Stromal cell of bone marrow (primary cell): Measurements from ENCODE around the gene CRYL1.

Experiments used
- DNase-seq: peaks from one replicate; pipeline ENCODE4 v3.0.0-alpha.2; 2012; ENCODE audit warnings: low read depth

Gene CRYL1, protein sequence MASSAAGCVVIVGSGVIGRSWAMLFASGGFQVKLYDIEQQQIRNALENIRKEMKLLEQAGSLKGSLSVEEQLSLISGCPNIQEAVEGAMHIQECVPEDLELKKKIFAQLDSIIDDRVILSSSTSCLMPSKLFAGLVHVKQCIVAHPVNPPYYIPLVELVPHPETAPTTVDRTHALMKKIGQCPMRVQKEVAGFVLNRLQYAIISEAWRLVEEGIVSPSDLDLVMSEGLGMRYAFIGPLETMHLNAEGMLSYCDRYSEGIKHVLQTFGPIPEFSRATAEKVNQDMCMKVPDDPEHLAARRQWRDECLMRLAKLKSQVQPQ

DNA sequence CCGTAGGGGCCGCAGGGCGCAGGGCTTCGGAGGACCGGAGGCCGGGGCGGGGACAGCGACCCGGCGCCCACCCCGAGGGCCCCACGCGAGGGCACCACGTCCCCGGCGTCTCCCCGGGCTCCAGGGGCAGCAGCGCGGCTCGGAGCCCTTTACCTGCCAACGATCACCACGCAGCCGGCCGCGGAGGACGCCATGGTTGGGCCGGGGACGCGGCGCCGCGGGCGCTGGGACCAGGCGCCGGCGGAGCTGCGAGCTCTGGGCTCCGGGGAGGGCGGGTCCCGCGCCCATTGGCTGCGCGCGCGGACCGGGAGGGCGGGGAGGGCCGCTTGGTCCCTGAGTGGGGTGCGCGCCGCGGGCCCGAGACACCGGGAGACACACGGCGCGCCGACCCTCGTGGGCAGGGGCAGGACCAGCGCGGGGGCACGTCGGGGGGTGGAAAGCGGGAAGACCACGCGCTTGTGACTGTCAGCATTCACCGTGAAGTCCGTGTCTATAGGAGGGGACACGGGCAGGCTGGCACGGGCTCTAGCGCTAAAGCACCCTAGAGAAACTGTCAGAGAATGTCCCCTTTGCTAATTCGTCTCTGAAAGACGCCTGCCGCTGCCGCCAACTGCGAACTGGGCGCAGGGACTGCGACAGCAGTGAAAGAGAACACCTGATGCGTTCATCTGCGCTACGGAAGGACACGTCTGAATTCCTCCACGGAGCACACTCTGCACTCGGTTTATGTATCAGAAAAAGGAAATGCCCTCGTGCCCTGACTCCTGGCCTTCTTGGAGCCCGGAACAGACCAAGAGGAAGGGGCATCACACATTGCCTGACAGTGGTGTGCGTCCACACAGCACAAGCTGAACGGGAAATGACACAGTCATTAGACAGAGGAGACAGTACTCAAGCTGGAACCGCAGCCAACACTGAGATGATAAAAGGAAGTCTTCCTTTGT is at the start of gene CRYL1:
CRYL1 (minus strand) TSS at position 257 of the 944 bp plus-strand sequence; CDS start at position 194, 63 bp downstream.
- DNase-seq = peak; percentile 44

- DNase-seq = no peak
Observed at GRCh38 chr13:20573636-20574035, 48.0 kb upstream of the CRYL1 start.

GRCh38 chr13:20573186-20573585 is 47.5 kb upstream of the CRYL1 start:
- DNase-seq = no peak

GRCh38 chr13:20571676-20572075 is 46.0 kb upstream of the CRYL1 start:
- DNase-seq = no peak

DNA sequence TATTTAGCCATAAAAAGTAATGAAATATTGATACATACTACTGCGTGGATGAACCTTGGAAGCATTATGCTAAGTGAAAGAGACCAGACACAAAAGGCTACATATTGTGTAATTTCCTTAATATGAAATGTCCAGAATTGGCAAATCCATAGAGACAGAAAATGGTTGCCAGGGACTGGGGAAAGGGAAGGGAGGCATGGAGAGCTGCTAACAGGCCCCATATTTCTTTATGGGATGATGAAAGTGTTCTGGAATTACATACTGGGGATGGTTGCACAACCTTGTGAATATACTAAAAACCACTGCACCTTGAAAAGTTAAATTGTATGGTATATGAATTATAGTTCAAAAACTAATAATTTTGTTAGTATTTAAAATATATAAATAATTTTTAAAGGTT is 44.9 kb upstream of the CRYL1 start:
- no peak for DNase-seq

- no peak for DNase-seq
Observed at GRCh38 chr13:20567881-20568528, 42.3 kb upstream of the CRYL1 start.

DNA sequence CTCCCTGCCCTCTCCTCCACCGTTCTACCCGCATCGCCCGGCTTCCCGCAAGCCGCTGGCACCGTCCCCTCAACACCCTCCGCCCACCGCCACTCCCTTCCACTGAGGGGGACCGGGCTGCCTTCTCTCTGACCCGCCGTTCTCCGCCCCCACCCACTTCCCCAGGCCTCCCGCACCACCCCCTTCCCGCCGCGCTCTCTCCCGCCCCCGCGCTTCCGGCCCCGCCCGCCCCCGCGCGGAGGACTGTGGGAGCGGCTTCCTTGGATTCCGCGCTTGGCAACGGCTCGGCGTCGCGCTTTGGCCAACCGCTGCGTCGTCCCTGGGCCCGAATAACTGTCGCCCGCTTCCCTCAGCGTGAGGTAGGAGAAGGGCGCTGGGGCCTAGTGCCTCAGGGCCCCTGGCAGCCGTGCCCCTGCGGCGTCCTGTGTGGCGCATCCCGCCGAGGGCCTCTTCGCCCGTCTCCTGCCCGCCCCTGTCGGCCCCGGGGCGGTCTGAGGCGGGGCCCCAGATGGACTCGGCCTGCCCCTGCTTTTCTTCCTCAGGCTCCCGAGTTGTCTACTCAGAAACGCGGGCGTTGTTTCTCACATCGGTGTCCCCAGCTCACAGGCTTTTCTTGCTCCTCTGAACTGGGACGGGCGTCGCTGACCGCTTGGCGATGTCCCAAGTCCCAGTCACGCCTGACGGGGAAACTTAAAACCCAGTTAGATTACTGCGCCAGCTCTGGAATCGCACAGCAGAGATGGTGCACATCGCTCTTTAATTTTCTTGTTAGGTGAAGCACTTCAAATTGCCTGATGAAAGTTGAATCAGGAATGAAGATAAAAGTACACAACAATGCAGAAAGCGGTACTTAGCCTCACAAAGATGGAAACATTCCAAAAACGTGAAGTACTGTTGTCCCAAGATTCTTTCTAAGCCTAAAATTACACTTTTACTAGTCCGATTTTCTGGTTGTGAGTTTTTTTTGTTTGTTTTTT is 41.5 kb upstream of the CRYL1 start, which contains the start of gene IFT88:
IFT88 (plus strand) TSS at position 260 of the 977 bp plus-strand sequence. CDS start 7,229 bp downstream, outside the sequence.
- peak; percentile 72 for DNase-seq

DNA sequence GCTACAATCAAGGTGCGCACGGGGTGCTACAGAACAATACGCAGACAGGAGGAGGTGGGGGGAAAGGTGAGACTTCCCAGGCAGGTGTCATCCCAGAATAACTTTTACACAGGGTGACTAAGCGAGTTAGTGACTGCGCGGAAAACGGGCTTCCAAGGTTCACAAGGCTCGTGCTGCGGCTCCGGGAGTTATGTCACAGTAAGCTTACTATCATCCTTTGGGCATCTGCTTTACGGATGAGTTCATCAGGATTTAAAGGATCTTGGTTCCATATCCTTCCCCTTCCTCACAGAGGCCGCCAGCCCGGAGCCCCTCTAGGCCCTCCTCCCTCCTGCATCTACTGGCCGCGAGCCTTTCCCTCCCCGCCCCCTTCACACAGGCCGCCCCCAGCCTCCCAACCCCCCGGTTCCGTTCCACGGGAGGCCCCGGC is 40.8 kb upstream of the CRYL1 start:
- DNase-seq = peak; percentile 54

DNA sequence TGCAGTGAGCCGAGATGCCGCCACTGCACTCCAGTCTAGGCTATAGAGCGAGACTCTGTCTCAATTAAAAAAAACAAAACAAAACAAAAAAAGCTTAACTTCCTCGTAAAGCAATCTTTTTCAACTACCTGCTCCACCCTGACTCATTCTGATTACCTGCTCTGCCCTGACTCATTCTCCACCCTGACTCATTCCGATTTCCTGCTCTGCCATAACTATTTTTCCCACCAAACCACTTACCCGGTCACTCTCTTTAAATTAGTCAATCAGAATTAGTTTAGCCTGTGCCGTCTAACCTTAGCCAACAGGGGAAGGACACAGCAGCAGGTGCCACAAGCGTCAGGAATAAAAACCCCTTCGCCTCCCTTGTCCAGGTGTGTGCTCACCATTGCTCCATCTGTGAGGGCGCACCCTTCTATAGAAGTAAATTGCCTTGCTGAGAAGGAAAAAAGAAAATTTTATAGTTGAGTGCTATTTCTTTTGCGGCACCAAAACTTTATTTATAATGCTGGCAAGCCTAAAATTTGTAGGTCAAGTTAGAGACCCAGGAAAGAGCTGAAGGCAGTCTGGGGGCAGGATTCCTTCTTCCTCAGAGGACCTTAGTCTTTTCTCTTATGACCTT is 39.6 kb upstream of the CRYL1 start:
- DNase-seq = no peak

DNA sequence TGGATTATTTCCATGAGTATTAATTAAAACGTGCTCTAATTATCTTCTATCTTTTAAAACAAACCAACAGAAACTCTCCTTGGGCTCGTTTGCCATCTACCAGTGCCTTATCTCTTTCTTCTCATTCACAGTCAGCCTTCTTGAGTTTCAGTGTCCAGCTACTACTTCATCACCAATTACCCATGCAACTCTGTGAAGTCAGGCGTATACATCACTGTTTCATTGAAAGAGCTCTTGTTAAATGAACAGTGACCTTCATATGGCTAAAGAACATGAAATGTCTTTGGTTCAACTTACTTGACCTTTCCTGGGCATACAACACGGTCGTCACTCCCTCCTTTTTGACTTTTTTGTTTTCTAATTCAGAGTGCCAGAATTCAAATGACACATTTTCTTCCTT is 36.1 kb upstream of the CRYL1 start:
- no peak for DNase-seq

DNA sequence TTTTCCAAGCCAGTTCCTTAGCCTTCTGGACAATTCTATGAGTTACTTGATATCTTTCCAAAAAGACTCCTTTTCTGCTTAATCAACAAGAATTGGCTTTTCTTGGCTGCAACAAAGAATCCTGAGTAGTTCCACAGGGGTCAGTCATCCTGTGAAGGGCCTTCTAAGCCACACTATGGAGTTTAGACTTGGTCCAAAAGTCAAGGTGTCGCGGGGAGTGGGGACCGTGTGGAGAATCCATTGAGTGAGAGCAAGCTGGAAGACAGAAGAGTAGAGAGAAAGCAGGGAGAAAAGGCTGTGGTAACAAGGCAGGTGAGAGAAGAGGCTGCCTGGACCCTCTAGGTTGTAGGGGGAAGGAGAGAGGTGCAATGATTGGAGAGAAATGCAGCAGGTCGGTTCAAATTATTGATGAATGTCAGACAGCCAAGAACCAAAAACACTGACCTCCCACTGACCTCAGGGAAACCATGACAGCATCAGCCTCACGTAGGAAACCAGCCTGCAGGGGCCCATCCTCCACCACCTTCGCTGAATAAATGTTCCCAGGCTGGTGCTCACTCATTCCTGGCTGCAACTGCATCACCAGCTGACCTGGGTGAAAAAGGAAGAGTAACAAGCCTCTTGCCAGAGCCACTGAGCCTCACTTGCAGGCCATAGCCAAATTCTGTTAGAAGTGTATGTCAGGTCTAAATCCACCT is 34.2 kb upstream of the CRYL1 start:
- no peak for DNase-seq

DNA sequence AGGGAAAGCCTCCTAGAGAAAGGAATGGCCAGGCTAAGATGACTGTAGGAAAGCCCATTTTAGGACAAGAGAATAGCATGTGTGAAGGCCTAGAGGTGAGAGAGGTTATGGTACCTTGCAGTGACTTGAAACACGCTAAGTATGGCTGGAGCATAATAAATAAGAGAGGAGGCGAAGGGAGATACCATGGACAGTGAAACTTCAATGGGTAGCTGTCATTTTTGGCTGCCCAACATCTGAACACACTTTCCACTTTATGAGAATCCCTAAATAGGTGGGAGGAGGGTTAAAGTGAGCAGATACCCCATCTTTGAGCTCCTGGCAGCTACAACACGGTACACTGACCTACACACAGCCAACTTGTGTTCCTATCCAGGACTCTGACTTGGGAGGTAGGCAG is 33.3 kb upstream of the CRYL1 start:
- DNase-seq = no peak

DNA sequence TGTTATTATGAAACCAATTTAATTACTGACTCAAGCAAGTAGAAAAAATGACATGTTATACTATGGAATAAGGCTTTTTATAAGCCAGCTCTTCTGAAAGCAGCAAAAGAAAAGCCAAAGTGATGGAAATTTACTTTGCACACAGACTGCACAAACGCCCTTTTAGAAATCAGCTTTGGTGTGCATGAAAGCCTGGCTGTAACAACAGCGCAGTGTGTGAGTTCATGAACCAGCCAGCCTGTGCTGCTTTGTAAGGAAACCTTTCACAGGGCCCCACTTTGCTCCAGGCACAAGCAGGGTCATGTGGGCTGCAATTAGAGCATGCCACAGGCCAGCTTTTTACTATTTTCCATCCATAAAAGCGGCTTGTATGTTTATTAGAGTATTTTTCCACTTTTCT is 27.7 kb upstream of the CRYL1 start:
- no peak for DNase-seq

- no peak for DNase-seq
Observed at GRCh38 chr13:20550799-20551198, 25.1 kb upstream of the CRYL1 start.

GRCh38 chr13:20547479-20547908 is 21.8 kb upstream of the CRYL1 start:
- DNase-seq = no peak

- no peak for DNase-seq
Observed at GRCh38 chr13:20546556-20546955, 20.9 kb upstream of the CRYL1 start.

DNA sequence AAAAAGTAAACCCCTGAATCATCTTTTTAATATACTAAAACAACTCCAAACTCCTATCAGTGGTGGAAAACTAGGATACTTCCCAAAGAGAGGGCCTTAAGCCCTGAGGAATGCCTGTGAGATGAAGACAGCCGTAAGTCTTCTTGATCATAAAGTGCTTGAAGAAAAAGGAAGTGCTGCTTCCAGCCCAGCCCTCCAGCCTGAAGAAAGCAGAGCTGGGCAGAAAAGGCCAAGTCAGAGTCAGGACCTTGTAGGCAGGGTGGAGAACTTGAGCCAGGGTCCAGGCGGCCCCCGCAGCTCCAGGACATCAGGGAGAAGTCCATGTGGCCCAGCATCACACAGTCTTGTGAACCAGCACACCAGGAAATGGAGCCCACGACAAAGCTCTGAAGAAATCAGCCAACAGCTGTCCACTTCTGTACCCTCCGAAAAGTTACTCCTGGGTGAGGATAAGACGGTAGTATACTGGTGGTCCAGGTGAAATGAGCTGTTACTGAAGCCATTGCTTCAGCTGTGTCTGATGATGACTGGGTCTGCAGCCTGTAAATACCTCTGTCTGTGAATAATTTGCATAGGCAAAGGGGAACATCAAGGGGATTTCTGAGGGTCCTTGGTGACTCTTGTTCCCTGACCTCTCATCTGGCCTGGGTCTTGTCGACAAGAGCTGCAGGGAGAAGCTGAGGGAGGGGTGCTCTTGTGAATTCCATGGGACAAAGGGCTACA is 18.7 kb upstream of the CRYL1 start:
- no peak for DNase-seq

GRCh38 chr13:20536992-20537391 is 11.3 kb upstream of the CRYL1 start:
- DNase-seq = no peak

DNA sequence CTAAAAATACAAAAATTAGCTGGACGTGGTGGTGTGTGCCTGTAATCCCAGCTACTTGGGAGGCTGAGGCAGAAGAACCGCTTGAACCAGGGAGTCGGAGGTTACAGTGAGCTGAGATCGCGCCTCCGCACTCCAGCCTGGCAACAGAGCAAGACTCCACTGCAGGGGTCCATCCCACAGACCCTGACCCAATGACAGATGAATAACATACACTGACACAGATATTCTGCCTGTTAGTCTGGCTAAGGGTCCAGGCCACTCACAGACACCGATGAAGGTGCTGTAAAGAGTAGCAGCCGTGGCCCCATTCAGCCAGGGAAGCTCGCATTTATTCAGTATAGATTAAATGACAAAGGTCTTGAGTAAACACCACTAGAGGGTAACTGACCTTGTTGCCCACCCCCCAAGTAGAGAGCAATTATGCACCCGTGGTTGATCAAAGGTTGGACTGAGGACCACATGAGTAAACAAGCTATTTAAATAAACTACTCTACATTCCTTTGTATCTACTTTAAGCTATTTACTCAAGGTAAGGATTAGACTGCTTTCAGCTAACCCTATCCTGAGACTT is 8.5 kb upstream of the CRYL1 start:
- no peak for DNase-seq
